Chondrocyte (in vitro differentiated cells): Measurements from ENCODE around the gene DDX47. TPM values are rescaled to one million over a fixed set of nuclear protein-coding genes. Genes with fewer than 3 reads are reported as not detected.
"Not testable (repeated sequence)": the region's sequence is repeated elsewhere in the genome, so short reads cannot be mapped to it uniquely, and the experiment has no call there.

Source experiments
- DNase-seq: peaks from one replicate; pipeline ENCODE4 v3.0.0; 2021; ENCODE audit warnings: mixed read lengths, low spot score
- H3K27ac Mint-ChIP-seq: one replicate; pipeline ENCODE4 v1.8.0; 2021; ENCODE audit warnings: mild to moderate bottlenecking, moderate library complexity, mixed read lengths; ENCODE audit not compliant: unreplicated experiment
- H3K27me3 Mint-ChIP-seq: 2 replicates; pipeline ENCODE4 v1.8.0; 2021; ENCODE audit warnings: low read depth, mixed read lengths
- H3K36me3 Mint-ChIP-seq: 2 replicates; pipeline ENCODE4 v1.8.0; 2021; ENCODE audit warnings: low read depth, mixed read lengths
- H3K4me1 Mint-ChIP-seq: 2 replicates; pipeline ENCODE4 v1.8.0; 2021; ENCODE audit warnings: low read depth, mild to moderate bottlenecking, mixed read lengths
- H3K4me3 Mint-ChIP-seq: one replicate; pipeline ENCODE4 v1.8.0; 2021; ENCODE audit warnings: mild to moderate bottlenecking, moderate library complexity, mixed read lengths; ENCODE audit not compliant: unreplicated experiment
- H3K9me3 Mint-ChIP-seq: 2 replicates; pipeline ENCODE4 v1.8.0; 2021; ENCODE audit warnings: low read depth, mixed read lengths
- CTCF ChIP-seq: fragments of 200-600 bp; sonication (generic); IDR thresholded peaks from 2 replicates; pipeline ENCODE4 v1.5.0; 2021; ENCODE audit warnings: antibody characterized with exemption, mild to moderate bottlenecking, moderate library complexity
- total RNA-seq: library from RNA; stranded (reverse); gene quantifications from 3 replicates; pipeline ENCODE4 v1.2.1, GENCODE V29; 2021

Gene DDX47
- total RNA-seq, 1 donor from 2014 or later = 39.3 TPM

DNA sequence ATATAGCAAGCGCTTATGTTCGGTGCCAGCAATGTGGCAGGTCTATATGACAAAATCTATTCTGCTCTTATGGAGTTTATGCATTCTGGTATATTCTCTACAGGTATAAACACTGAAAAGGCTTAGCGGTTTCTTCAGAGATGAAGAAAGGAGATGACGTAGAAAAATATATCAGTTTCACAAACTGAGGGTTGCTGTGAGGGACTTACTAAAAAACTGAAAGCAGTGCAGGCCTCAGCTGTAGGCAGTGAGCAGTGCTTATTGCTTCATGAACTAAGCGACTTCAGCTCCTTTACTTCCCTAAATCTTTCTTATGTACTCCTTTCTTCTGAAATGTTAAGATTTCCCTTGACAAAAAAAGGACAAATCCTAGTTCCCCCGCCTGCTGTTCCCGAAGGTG is 4.5 kb downstream of the DDX47 start:
- H3K27ac Mint-ChIP-seq = no peak overlapping the region
- no peaks in the 10 kb centered on the region for H3K27me3 Mint-ChIP-seq
- peaks cover 66% of the 10 kb centered on the region for H3K4me1 Mint-ChIP-seq
- no peak overlapping the region for H3K4me3 Mint-ChIP-seq
- no peaks in the 10 kb centered on the region for H3K9me3 Mint-ChIP-seq
- no peak for DNase-seq
- H3K36me3 Mint-ChIP-seq = peaks cover 25% of the 10 kb centered on the region
- TF ChIP-seq CTCF = no peak

- DNase-seq = no peak
- peaks cover 69% of the 10 kb centered on the region for H3K4me1 Mint-ChIP-seq
- H3K27me3 Mint-ChIP-seq = no peaks in the 10 kb centered on the region
- no peak for TF ChIP-seq CTCF
- peak overlapping the region; percentile 34 for H3K27ac Mint-ChIP-seq
- H3K4me3 Mint-ChIP-seq = no peak overlapping the region
- H3K36me3 Mint-ChIP-seq = peaks cover 31% of the 10 kb centered on the region
- H3K9me3 Mint-ChIP-seq = no peaks in the 10 kb centered on the region
Observed at GRCh38 chr12:12818701-12819100, 5.6 kb downstream of the DDX47 start.

GRCh38 chr12:12819221-12819620 is 6.1 kb downstream of the DDX47 start:
- Mint-ChIP-seq H3K4me3 (no peak overlapping the region), H3K9me3 (no peaks in the 10 kb centered on the region), H3K4me1 (peaks cover 64% of the 10 kb centered on the region), H3K36me3 (peaks cover 31% of the 10 kb centered on the region), H3K27me3 (no peaks in the 10 kb centered on the region), H3K27ac (peak overlapping the region; percentile 94)
- no peak for TF ChIP-seq CTCF
- DNase-seq = no peak

GRCh38 chr12:12819752-12820311 is 6.7 kb downstream of the DDX47 start:
- H3K4me1 Mint-ChIP-seq = peaks cover 58% of the 10 kb centered on the region
- H3K36me3 Mint-ChIP-seq = peaks cover 36% of the 10 kb centered on the region
- H3K27ac Mint-ChIP-seq = peak overlapping the region; percentile 94
- DNase-seq = no peak
- H3K9me3 Mint-ChIP-seq = no peaks in the 10 kb centered on the region
- no peak overlapping the region for H3K4me3 Mint-ChIP-seq
- peak; percentile 24 for TF ChIP-seq CTCF
- H3K27me3 Mint-ChIP-seq = no peaks in the 10 kb centered on the region

GRCh38 chr12:12820376-12820775 is 7.2 kb downstream of the DDX47 start:
- not testable (repeated sequence) for H3K4me3 Mint-ChIP-seq, H3K9me3 Mint-ChIP-seq, H3K27me3 Mint-ChIP-seq, DNase-seq
- Mint-ChIP-seq H3K27ac (peak overlapping the region; percentile 94), H3K36me3 (peaks cover 39% of the 10 kb centered on the region), H3K4me1 (peaks cover 56% of the 10 kb centered on the region)

DNA sequence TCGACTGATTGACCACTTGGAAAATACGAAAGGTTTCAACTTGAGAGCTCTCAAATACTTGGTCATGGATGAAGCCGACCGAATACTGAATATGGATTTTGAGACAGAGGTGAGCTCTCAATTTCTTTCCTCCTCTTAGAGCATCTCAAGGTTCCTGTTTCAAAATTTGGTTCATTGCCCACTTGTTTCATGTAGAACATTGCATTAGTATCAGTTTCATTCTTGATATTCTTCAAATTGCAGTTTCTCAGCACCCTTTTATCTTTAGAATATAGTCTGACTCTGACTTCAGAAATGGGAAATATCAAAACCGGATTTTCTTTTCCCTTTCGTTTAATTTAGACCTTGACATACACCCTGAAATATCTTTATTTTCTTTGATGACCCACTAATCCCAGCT is 8.8 kb downstream of the DDX47 start:
- H3K27ac Mint-ChIP-seq = no peak overlapping the region
- peaks cover 43% of the 10 kb centered on the region for H3K4me1 Mint-ChIP-seq
- TF ChIP-seq CTCF = no peak
- no peaks in the 10 kb centered on the region for H3K9me3 Mint-ChIP-seq
- H3K36me3 Mint-ChIP-seq = peaks cover 36% of the 10 kb centered on the region
- DNase-seq = no peak
- H3K4me3 Mint-ChIP-seq = no peak overlapping the region
- H3K27me3 Mint-ChIP-seq = no peaks in the 10 kb centered on the region
